Measurements from ENCODE around the gene CELA3B. TPM values are rescaled to one million over a fixed set of nuclear protein-coding genes. Genes with fewer than 3 reads are reported as not detected.
A peak's percentile ranks its signal among the peaks of the same experiment; 100 is the strongest.
"Not testable (repeated sequence)": the region's sequence is repeated elsewhere in the genome, so short reads cannot be mapped to it uniquely, and the experiment has no call there.

CELA3B gene
- total RNA-seq, 2 experiments from 2014 or later: not detected

- H3K9me3 Mint-ChIP-seq; POLR2A ChIA-PET; CTCF ChIA-PET; DNase-seq; H3K27ac Mint-ChIP-seq; H3K27me3 Mint-ChIP-seq; H3K36me3 Mint-ChIP-seq (ENCODE audit: low read depth); H3K4me1 Mint-ChIP-seq; H3K4me3 Mint-ChIP-seq: not testable (repeated sequence)
Observed at GRCh38 chr1:21998624-21999294, 21.9 kb downstream of the CELA3B start.

DNA sequence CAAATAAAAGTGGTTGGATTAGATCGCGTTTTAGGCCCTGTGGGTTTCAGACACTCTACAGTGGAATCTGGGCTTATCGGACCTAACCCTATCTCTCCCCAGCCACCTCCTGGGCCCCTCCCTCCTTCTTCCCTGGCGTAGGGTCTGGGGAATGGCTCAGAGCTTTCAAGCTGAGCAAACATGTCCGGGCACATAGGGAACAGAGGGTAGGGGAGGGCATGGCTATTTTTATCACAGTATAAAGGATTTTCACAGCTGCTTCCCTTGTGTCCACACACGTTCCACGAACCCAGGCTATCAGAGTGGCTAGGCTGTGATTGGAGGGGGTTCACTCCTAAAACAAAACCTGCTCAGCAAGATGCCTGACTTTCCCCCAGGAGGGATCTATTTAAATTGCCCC is 22.8 kb downstream of the CELA3B start:
- H3K36me3 Mint-ChIP-seq (ENCODE audit: low read depth); H3K9me3 Mint-ChIP-seq; H3K27ac Mint-ChIP-seq; DNase-seq; CTCF ChIA-PET; H3K4me3 Mint-ChIP-seq; H3K4me1 Mint-ChIP-seq; H3K27me3 Mint-ChIP-seq; POLR2A ChIA-PET: not testable (repeated sequence)

GRCh38 chr1:22001409-22001808 is 24.6 kb downstream of the CELA3B start, which contains the start of gene CELA3A:
TSS of gene CELA3A (plus strand) at chr1:22001657. CDS start at chr1:22001675, 18 bp downstream.
- Mint-ChIP-seq H3K27ac (no peak within 1 kb of the TSS), H3K36me3 (ENCODE audit: low read depth) (no peaks in the 10 kb centered on the region), H3K9me3 (no peaks in the 10 kb centered on the region), H3K27me3 (no peaks in the 10 kb centered on the region), H3K4me1 (no peaks in the 10 kb centered on the region), H3K4me3 (no peak within 1 kb of the TSS)
- ChIA-PET POLR2A (no interaction called here), CTCF (no interaction called here)
- no peak for DNase-seq

- H3K4me3 Mint-ChIP-seq; CTCF ChIA-PET; H3K36me3 Mint-ChIP-seq (ENCODE audit: low read depth); POLR2A ChIA-PET; H3K4me1 Mint-ChIP-seq; H3K27ac Mint-ChIP-seq; H3K27me3 Mint-ChIP-seq; DNase-seq; H3K9me3 Mint-ChIP-seq: not testable (repeated sequence)
Observed at GRCh38 chr1:22002461-22002860, 25.6 kb downstream of the CELA3B start.

GRCh38 chr1:22002875-22003274 is 26.1 kb downstream of the CELA3B start:
- H3K36me3 Mint-ChIP-seq (ENCODE audit: low read depth); DNase-seq; H3K9me3 Mint-ChIP-seq; H3K4me3 Mint-ChIP-seq; H3K27ac Mint-ChIP-seq; POLR2A ChIA-PET; H3K27me3 Mint-ChIP-seq; H3K4me1 Mint-ChIP-seq: not testable (repeated sequence)
- CTCF ChIA-PET: interaction anchor here (1.3 kb wide), 1 partner anchor 22 kb away, joined by 6 read pairs; no protein-coding TSS in a partner anchor

DNA sequence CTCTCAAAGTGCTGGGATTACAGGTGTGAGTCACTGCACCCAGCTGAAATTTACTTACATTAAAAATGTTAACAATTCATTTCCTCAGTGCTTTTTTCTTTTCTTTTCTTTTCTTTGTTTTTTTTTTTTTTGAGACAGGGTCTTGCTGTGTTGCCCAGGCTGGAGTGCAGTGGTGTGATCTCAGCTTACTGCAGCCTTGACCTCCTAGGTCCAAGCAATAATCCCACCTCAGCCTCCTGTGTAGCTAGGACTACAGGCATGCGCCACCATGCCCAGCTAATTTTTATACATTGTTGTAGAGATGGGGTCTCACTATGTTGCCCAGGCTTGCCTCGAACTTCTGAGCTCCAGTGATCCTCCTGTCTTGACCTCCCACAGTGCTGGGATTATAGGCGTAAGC is 27.1 kb downstream of the CELA3B start:
- DNase-seq; H3K9me3 Mint-ChIP-seq; POLR2A ChIA-PET; H3K36me3 Mint-ChIP-seq (ENCODE audit: low read depth); H3K27me3 Mint-ChIP-seq; H3K4me1 Mint-ChIP-seq; H3K4me3 Mint-ChIP-seq; H3K27ac Mint-ChIP-seq: not testable (repeated sequence)
- CTCF ChIA-PET: interaction anchor here (0.6 to 1.3 kb wide), 2 partner anchors 21 to 1723 kb away, joined by 3 to 6 read pairs; no protein-coding TSS in a partner anchor

DNA sequence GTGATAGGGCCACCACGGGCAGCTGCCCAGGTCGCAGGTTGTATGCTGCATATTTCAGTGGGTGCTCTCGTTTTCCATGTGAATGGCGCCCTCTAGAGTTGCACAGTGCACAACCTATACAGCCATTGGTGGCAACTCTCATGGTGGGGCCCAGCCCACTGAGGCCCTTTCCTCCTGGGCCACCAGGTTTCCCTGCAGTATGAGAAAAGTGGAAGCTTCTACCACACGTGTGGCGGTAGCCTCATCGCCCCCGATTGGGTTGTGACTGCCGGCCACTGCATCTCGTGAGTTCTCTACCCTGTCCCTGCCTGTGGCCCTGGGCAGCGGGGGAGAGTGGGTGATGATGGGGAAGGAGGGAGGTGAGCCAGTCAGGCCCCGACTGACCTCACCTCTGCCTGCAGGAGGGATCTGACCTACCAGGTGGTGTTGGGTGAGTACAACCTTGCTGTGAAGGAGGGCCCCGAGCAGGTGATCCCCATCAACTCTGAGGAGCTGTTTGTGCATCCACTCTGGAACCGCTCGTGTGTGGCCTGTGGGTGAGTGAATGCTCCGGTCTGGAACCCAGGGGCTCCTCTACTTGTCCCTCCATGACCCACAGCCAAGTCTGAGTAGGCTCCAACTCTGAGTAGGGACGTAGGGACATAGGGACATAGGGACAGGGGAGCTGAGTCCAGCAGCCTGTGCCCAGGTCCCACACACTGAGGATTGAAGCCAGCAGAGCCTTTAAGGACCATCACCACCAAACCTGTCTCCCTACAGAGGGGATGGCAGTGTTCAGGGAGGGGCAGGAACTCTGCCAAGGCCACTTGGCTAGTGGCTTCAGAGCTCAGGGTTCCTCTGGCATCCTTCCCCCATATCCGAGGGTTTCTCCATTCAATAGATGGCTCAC is 28.7 kb downstream of the CELA3B start:
- H3K36me3 Mint-ChIP-seq (ENCODE audit: low read depth); H3K4me1 Mint-ChIP-seq; POLR2A ChIA-PET; H3K27me3 Mint-ChIP-seq; H3K9me3 Mint-ChIP-seq; H3K27ac Mint-ChIP-seq; H3K4me3 Mint-ChIP-seq: not testable (repeated sequence)
- CTCF ChIA-PET: interaction anchor here (0.5 to 1.1 kb wide), 5 partner anchors 11 to 369 kb away, joined by 3 to 5 read pairs (median 4); no protein-coding TSS in a partner anchor
- DNase-seq: peak; percentile 62

GRCh38 chr1:22006736-22007135 is 29.9 kb downstream of the CELA3B start:
- CTCF ChIA-PET; H3K4me1 Mint-ChIP-seq; H3K9me3 Mint-ChIP-seq; H3K27me3 Mint-ChIP-seq; H3K27ac Mint-ChIP-seq; H3K4me3 Mint-ChIP-seq; DNase-seq; H3K36me3 Mint-ChIP-seq (ENCODE audit: low read depth); POLR2A ChIA-PET: not testable (repeated sequence)

- H3K36me3 Mint-ChIP-seq (ENCODE audit: low read depth); H3K9me3 Mint-ChIP-seq; POLR2A ChIA-PET; CTCF ChIA-PET; H3K4me1 Mint-ChIP-seq; H3K27me3 Mint-ChIP-seq; H3K4me3 Mint-ChIP-seq; H3K27ac Mint-ChIP-seq; DNase-seq: not testable (repeated sequence)
Observed at GRCh38 chr1:22007262-22007661, 30.4 kb downstream of the CELA3B start.

- H3K4me1 Mint-ChIP-seq, H3K9me3 Mint-ChIP-seq, H3K27me3 Mint-ChIP-seq: not testable (repeated sequence)
Observed at GRCh38 chr1:22009566-22009965, 32.7 kb downstream of the CELA3B start.

DNA sequence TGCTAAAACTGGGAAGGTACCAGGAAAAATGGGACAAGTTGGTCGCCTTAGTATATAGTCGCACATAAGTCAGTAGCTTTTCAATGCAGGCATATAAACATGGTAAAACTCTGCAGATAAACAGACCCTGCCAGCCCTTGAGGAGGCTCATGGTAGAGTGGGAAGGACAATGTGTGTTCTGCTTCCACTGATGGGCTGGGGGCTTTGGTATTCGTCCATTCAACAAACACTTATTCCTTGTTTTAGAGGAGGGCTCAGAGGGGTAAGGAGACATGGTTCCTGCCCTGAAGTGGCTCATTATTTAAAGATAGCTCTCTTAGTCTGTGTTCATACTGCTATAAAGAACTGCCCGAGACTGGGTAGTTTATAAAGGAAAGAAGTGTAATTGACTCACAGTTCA is 35.9 kb downstream of the CELA3B start:
- CTCF ChIA-PET; H3K36me3 Mint-ChIP-seq (ENCODE audit: low read depth); H3K4me1 Mint-ChIP-seq; POLR2A ChIA-PET; H3K27me3 Mint-ChIP-seq; H3K9me3 Mint-ChIP-seq; DNase-seq; H3K4me3 Mint-ChIP-seq; H3K27ac Mint-ChIP-seq: not testable (repeated sequence)

More at GRCh38 chr1:22009566-22009965, 32.7 kb downstream of the CELA3B start:
- H3K36me3 Mint-ChIP-seq (ENCODE audit: low read depth); H3K27ac Mint-ChIP-seq; H3K4me3 Mint-ChIP-seq; CTCF ChIA-PET; DNase-seq: not testable (repeated sequence)
- POLR2A ChIA-PET: interaction anchor here (1.3 kb wide), 1 partner anchor 15 kb away, joined by 3 read pairs; no protein-coding TSS in a partner anchor

DNA sequence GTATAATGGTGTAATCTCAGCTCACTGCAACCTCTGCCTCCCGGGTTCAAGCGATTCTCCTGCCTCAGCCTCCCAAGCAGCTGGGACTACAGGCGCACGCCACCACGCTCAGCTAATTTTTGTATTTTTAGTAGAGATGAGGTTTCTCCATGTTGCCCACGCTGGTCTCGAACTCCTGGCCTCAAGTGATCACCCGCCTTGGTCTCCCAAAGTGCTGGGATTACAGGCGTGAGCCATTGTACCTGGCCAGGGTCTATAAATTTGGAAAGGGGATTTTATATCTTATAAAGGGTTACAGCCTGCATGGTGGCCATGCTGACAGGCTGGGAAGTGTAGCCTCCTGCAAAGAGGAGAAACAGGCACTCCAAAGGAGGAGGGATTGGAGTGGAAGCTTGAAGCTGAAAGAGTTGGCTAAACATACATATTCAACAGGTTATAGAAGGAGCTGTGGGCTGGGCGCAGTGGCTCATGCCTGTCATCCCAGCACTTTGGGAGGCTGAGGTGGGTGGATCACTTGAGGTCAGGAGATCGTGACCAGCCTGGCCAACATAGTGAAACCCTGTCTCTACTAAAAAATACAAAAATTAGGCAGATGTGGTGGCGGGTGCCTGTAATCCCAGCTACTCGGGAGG is 37.9 kb downstream of the CELA3B start:
- H3K9me3 Mint-ChIP-seq; H3K27me3 Mint-ChIP-seq; H3K27ac Mint-ChIP-seq; POLR2A ChIA-PET; DNase-seq; H3K4me3 Mint-ChIP-seq; H3K36me3 Mint-ChIP-seq (ENCODE audit: low read depth): not testable (repeated sequence)
- CTCF ChIA-PET: interaction anchor here (0.6 kb wide), 1 partner anchor 36 kb away, joined by 4 read pairs; no protein-coding TSS in a partner anchor
- H3K4me1 Mint-ChIP-seq: peaks cover 14% of the 10 kb centered on the region
